Activated T-cell treated with anti-CD3 and anti-CD28 coated beads, Interleukin-2, amount 50 U/mL, for 1 hour (primary cell): Measurements from ENCODE around the gene THEM4.

ENCODE experiments used
- DNase-seq: peaks from one replicate; pipeline ENCODE4 v3.0.0-alpha.2; 2020

Gene THEM4

DNA sequence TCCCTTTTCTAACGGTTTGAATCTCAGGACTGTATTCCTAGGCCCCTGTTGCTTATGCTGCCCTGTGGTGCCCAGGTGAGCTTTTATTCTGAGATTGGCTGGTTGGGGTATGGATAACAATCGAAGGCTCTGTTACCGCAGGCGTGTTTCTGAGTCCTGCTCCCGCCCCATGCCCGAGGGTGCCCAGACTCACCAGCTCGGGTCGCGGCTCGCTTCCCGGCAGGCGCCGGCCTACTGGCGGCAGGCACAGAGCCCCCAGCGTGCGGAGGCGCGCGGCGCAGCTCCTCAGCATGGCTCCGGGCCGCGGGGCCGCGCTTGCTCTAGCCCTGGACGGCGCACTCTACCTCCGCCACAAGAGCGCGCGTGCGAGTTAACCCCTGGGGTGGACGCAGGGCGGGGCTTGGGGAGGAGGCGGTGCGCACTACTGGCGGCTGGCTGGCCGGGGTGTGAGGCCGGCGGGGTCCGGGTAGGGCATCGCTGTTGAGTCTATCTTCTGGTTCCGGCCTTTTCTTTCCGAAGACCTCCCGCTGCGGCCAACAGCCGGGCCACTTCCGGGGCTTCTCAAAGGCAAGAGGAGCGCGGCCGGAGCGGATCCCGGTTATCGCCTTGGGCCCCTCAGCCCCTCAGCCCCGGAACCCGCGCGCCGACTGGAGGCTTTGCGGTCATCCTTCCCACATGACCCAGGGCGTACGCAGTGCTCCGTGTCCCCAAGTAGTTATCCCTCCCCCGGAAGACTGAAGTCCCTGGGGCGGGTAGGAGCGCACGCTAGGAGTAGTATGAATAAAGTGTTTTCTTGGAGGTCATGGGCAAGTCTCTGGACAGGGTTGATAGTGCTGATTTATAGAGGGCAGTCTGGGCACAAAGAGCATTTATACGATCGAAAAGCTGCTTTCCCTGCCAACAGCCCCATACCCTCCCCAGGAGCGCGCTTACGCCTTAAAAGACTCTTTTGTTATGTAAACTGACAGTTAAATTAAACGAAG, at the start of gene THEM4:
TSS of gene THEM4 (minus strand) at position 345 of the 983 bp plus-strand sequence. CDS start at position 292, 53 bp downstream.
- peak; percentile 91 for DNase-seq

DNA sequence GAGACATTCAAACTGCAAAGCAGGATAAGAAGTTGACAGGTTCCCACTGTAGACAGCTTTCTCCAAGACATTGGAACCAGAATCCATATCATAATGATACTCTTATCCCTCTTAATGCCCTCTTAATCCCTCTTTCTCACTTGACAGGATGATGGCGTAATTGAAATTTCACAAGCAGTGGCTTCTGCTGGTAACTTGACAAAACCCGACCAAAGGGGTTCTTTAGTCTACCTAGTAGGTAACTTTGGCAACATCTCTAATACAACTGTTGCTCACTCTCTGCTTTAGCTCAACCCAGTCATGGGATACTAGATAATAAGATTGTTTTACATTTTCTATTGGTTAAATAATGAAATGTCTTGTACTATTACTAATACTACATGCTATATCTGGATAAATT, 49.6 kb upstream of the THEM4 start:
- no peak for DNase-seq

DNA sequence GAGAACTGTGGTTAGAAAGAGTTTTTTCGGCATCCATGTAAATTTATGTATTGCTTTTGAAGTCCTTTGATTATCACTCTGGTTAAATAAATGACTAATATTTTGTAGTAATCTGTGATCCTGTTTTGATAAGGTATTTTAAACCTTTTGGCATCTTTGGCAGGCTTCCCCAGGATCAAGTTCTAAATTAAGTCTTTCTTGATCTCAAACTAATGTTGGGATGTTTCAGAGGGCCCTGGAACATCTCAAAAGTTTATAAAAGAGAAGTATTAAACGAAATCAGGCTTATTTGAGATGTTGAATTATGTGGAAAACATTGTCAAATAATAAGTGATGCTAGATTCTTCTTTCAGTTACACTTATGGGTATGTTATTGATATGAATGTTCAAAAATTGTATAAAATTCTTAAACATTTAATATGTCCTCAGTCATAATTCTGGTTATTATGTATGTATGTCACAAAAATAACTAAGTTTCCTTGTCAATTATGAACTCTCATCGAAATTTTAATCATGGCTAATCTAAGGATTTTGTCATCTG, 47.7 kb upstream of the THEM4 start:
- no peak for DNase-seq

DNA sequence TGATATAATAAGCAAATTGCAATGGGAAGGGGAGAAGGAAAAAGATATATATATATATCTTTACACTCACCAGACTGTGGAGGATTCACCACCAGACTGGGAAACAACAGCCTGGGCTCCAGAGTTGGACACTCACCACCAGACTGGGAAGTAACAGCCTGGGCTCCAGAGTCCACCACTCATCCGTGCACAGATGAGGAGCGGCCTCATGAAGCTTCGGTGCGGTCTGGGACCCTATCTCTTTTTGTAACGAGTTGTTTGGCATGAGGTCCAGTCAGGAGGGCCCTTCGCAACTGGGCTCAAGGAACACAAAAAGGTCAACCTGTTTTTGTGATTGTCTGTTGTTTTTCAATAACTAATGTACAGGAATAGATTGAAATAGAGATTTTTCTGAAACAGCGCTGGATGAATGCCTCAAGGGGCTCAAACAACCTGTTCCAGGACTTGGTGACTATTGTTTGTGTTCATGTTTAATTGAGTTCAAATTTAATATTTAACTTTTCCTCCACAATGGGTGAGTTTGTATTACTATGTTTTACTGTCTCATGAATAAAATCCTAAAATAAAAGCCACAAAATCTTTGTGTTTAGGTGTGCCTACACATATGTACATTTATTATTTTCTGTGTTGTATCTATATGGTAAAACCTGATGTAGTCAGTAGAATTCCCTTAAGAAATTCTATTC, 44.2 kb upstream of the THEM4 start:
- no peak for DNase-seq

DNA sequence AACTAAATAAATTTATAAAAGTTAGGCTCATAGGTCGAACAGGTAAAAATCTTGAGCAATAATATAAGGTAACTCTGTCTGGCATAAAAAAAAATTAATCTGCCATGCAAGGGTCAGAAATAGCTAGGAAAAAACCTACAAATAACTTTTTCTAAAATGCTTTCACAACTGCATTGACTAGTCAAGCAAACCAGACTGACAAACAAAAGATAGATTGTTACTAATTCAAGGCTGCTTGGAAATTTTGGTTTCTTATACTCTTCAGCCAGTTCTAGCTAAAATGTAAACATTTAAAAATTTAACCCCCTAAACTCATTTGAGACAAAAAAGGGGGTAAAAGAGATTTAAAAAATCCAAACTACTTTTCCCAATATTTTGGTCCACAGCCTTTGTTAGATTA, 43.5 kb upstream of the THEM4 start:
- no peak for DNase-seq

DNA sequence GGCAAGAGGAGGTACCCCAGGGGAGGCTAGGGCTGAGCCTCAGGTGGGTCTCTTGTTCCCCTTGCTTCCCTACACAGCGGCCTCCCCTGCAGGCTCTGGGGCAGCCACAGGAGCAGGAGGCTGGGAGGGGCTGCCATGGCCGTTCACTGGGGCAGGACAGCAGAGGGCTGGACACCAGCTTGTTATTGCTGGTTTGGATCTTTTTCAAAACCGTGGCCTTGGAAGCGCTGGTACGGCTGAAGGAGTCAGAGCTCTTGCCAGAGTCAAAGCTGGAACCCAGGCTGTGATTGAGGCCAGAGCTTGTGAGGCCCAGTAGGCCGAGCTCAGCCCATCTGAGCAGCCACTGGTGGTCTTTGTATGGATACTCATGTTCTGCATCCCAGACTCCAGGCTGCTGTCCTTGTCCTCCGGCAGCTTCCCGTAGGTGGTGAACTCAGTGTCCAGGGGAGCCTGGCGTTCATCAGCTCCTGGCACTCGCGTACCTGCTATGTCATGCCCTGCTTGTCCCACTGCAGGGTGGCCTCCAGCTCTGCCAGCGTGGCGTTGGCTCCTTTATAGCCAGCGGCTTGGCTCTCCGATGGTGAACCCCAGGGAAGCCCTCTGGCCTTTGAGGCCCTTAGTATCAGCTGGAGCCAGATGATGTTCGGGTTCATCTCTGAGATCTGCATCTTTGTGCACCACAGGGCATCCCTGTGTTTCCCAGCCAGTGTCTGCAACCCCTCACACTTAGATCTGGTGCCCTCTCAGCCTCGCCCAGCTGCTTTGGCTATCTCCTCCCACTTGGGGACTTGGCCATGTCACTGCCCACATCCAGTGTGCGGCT, 40.3 kb upstream of the THEM4 start:
- DNase-seq, result no peak

DNA sequence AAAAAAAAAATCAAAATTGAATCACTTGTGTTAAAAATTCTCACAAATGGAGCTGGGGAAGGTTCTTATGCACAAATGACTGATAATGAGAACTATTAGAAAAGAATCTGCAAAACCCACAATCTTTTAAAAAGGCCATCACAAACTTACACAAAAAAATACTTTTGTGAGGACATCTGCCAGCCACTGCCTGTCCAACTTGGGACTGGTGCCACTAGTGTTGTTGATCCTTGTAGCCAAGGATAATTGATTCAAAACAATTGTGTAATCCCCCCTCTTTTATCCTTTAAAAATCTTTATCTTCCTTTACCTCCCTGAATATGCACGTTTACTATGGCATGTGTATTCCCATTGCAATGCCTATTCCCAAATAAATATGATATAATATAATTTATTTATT, 39.2 kb upstream of the THEM4 start:
- DNase-seq, result no peak

DNA sequence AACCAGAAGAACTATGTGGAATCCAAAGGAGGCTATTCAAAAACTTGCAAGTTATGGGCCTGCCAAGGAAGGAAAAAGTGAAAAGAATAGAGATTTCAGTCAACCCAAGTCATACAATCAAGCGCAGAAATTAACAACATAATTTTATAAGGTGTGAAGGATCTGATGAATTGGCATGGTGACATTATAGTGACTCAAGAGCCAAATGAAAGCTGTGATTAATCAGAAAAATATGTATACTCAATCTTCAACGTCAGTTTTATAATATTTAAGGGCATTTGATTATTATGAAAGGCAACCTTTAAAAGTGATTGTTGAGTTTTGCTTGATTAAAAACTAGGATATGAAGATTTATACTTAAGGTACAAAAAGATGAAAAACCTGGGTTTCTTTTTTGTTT, 37.8 kb upstream of the THEM4 start:
- no peak for DNase-seq

DNA sequence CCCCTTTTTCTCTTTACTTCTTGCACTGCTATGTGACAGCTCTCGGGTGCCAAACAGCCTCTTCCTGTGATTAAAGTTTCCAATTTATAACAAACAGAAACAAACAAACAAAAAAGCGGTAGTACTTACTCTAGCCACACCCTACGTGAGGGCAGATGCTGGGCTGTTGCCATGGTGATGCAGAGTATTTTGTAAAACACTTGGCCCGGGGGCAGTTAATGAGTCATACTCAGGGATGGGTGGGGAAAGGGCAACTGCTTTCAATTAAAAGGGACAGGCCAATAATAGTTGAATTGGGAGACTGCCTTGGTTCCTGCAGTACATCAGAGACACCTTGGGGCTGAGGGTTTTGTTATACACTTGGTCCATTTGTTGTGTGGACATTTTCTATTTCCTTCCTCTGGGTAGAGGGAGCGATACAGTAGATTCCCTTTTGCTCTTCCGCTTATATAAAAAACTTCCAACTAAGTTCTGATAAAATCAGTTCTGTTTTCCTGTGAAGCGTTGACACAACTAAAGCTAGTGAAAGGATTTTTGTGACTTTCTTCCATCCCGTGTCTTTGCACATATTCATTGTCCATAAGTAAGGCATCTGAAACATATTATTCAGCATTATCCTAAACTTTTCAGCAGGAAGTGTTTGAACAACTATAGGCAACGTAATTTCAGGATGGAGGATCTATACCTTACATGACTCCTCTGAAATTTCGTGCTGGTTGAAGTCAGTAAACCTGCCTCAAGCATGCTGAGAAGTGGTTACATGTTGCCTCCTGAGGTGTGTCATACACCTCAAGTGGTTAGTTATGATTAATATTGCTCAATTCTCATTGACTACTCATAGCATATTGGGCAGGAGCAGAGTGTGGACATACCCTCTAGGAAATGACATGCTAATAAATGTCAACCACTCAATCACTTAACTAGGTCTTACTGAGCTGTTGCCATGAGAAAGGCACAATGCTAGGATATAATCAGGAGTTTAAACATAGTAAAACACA, 36.7 kb upstream of the THEM4 start:
- peak; percentile 73 for DNase-seq

DNA sequence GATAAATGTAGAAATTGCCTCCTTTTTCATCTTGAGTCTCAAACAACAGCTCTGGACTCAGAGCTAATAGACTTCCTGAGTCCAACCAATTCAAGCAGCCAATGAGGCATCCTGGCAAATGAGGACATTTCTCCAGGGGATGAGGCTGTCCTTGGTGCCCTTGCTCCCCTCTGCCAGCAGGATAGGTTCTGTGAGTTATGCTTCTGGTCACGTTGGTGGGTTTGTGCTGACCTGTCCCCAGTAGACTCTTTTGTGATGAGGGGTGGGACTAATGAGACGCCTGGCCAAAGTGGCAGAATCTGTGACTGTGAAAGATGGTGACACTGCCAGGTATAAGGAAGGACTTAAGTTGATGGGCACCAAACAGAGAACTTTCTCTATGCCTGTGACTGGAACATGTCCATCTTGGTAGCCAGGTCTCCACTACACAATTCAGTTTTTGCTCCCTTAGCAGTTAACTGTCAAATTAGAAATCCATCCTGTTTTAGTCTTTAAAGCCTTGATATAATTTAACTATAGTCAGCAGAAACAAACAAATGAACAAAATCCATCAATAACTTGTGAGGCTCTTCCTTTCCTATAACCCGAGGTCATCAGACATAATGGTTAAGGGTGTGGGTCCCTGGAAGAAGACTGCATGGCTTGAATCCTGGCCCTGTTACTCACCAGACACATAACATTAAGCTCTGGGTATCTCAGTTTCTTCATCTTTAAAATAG, 35.7 kb upstream of the THEM4 start:
- no peak for DNase-seq

DNA sequence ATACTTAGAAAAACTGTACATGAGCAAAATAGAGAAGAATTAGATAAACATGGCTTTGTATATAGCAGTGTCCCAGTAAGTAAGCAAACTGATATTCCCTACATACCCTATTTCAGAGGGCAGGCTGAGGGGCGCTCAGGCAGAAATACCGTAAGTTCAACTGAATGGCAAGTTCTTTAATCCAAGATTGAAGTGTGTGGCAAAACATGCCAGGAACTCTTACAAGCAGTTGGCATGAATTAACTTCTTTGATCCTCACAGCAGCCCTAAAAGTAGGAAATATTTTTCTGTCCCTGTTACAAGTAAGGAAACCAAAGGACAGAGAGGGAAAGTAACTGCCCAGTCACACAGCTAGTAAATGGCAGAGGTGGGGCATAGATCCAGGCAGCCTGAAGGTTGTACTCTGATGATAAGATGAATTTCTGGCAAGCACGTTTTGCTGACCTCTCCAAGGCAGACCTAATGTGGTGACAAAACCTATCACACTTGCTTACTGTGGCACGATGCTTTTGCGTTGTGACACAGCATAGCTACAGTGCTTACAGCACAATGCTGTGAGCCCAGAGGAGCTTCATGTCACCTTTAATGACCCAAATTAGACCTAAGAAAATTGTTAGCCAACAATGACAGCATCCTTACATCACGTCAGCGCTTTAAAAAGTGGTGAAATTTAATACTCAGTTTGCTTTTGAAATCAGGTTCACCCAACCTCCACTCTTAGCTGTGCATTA, 35.0 kb upstream of the THEM4 start:
- no peak for DNase-seq

DNA sequence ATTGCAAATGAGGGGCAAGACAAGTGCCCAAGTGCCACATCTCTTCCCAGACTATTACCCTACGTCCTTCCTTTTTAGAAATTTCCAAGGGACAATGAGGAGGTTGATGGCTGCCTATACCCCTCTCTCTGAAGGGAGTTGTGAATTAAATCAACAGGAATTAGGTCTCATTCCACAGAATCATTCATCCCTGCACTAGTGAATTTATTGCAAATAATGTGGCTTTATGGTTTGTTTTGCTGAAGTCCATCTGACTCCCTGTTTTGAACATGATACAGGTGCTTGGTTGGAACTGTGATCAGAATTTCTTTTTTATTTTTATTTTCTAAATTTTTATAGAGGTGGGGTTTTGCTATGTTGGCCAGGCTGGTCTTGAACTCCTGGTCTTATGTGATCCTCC, 34.3 kb upstream of the THEM4 start:
- no peak for DNase-seq

DNA sequence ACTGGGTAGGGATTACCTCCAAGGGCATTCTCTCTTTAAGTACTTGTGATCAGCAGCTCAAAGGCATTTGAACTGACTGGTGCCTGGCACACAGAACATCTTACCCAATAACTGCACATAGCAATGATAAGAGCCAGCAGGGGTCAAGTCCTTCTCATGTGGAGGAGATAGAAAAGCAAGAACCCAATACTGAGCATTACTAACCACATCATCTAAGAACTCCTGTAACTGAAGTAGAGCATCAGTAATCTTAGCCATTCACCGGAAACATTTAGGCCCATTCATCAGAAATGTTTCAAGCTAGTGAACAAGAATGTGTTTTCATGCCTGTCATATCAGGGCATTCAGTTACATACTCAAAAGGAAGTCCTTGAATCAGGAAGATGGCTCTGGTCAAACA, 33.6 kb upstream of the THEM4 start:
- no peak for DNase-seq

DNA sequence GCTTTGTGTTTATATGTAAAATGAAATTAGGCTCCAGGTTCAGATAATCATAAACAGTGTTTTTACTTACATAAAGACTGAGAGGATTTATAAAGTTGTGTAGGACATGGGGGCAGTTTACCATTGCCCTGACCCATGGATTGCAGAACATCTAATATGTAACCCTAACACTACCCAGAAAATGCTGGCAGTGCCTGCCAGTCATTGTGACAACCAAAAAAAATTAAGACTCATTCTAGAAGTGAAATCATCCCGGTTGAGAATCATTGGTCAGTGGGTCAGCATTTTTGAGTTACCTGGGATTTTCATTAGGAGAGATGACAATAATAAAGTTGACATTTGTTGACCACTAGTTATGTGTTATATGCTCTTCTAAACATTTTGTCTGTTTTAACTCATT, 31.2 kb upstream of the THEM4 start:
- DNase-seq, result no peak

DNA sequence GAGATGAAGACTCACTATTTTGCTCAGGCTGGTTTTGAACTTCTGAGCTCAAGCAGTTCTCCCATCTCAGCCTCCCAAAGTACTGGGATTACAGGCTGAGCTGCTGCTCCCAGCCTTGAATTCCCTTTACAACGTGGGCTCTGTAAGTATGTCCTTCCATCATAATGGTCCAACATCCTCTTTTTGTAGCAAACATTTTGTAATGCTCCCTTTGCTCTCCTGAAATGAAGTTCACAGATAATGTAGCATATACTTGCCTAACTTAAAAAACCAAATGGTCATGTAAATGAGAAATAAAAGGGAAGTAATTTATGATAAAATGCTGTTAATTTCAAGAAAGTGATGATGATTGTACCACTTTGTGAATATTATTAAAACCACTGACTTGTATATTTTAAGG, 30.5 kb upstream of the THEM4 start:
- DNase-seq, result no peak

DNA sequence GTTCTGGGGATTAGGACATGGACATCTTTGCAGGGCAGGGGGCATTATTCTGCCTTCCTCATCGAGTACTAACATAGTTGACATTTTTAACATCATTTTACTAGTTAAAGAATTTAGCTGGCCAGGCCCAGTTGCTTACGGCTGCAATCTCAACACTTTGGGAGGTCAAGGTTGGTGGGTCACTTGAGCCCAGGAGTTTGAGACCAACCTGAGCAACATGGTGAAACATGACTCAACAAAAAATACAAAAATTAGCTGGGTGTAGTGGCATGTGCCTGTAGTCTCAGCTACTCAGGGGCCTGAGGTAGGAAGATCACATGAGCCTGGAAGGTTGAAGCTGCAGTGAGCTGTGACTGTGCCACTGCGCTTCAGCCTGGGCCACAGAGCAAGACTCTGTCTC, 29.8 kb upstream of the THEM4 start:
- DNase-seq, result no peak

DNA sequence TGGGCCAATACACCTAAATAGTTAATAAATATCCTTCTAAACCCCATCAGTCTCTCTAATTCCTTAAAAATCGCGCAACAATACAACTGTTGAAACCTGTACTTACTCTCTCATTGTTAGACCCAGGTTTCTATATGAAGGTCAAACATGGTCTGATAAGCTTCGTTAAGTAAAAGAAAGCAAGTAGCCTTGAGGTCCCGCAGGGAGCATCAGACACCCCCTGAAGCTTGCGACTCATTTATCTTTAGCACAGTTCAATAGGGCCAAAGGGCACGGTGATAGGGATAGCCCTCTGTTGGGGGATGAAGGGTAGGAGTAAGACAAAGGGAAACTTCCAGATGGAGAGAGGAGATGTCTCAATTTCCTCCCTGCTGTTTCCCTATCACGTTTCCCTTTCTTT, 27.3 kb upstream of the THEM4 start:
- DNase-seq, result no peak

DNA sequence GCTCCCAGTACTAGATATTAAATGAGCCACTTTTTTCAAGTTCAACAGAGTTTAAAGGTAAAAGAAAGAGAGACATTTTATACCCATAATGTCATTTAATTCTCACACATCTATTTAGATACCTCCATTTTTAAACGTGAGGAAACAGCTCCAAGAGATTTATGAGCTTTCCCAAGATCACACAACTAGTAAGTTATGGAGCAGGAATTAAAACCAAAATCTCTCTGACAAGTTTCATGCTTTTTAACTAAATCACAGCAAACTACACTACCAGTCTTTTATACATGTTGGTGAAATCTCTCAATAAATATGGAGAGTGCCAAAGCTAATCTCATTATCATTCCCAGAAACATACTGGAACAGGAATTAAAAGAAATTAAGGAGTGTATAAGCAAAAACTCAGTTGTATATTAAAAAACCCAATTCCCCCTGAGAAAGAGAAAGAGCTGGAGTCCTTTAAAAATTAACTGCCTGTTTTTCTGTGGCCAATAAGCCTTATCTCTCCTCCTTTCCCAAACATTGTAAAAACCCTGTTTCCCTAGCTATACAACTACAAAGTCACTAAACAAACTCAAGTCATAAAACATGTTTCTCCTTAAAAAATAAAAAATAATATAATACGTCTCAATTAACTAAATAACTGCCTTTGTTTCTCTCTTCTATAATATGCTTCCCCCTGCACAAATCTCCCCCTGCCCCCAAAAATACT, 26.7 kb upstream of the THEM4 start:
- DNase-seq, result no peak

DNA sequence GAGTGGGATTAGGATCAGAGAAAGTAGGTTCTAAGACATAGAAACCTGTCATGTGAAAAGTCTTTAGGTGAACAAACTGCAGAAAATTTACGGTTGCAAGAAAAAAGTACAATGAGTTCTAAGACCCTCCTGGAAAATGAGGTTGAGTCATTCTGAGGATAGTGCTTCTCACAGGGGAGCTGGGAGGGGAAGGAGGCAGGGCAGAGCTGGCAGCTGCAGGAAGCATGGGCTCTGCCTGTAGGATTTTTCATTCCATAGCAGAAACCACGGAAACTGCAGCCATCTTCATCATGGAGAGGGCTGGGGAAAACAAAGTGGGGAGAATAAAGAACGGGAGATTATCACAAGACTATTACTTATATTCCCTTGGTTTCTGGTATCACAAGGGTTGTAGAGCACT, 25.8 kb upstream of the THEM4 start:
- no peak for DNase-seq

DNA sequence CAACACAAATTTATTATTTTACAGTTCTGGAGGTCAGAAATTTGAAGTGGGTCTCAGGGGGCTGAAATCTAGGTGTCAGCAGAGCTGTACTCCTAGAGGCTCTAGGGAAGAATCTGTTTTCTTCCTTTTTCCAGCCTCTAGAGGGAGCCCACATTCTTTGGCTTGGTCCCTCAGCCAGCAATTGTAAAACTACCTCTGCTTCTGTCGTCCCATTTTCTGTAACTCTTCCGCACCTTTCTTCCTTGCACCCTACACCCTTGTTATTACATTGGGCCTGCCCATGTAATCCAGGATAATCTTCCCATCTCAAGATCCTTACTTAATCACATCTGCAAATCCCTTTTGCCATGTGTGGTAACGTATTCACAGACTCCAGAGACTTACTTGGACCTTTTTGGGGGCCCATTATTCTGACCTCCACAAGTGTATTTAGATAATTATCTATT, 24.8 kb upstream of the THEM4 start:
- no peak for DNase-seq
